ENCODE results near the gene SUN1.
"Not testable (repeated sequence)": the region's sequence is repeated elsewhere in the genome, so short reads cannot be mapped to it uniquely, and the experiment has no call there.

SUN1 gene

DNA sequence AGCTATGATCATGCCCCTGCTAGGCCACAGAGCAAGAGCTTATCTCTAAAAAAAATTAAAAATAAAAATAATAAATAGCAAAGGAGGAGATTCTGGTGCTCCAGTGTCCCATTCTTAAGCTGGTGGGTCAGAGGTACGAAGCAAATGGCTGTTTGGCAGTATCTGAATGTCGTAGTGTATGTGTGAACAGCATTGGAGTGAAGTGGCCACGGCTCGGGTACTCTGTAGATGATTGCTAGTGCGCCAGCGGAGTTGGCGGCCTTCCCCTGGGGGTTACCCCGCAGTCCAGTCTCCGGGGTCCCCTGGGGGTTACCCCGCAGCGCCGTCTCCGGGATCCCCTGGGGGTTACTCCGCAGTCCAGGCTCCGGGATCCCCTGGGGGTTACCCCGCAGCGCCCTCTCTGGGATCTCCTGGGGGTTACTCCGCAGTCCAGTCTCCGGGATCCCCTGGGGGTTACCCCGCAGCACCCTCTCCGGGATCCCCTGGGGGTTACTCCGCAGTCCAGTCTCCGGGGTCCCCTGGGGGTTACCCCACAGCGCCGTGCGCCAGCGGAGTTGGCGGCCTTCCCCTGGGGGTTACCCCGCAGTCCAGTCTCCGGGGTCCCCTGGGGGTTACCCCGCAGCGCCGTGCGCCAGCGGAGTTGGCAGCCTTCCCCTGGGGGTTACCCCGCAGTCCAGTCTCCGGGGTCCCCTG, 14.8 kb downstream of the SUN1 start:
- H3K27ac Mint-ChIP-seq, H3K9me3 Mint-ChIP-seq, CTCF ChIA-PET, H3K27me3 Mint-ChIP-seq, DNase-seq, H3K4me1 Mint-ChIP-seq, H3K4me3 Mint-ChIP-seq: not testable (repeated sequence)
- H3K36me3 Mint-ChIP-seq, result peaks cover 45% of the 10 kb centered on the region

DNA sequence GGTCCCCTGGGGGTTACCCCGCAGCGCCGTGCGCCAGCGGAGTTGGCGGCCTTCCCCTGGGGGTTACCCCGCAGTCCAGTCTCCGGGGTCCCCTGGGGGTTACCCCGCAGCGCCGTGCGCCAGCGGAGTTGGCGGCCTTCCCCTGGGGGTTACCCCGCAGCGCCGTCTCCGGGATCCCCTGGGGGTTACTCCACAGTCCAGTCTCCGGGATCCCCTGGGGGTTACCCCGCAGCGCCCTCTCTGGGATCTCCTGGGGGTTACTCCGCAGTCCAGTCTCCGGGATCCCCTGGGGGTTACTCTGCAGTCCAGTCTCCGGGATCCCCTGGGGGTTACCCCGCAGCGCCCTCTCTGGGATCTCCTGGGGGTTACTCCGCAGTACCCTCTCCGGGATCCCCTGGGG, 15.5 kb downstream of the SUN1 start:
- H3K36me3 Mint-ChIP-seq, result peaks cover 39% of the 10 kb centered on the region
- H3K4me1 Mint-ChIP-seq, DNase-seq, H3K4me3 Mint-ChIP-seq, H3K9me3 Mint-ChIP-seq, H3K27ac Mint-ChIP-seq, H3K27me3 Mint-ChIP-seq, CTCF ChIA-PET: not testable (repeated sequence)

GRCh38 chr7:849145-849544, 16.9 kb downstream of the SUN1 start:
- CTCF ChIA-PET, result no interaction called here
- Mint-ChIP-seq H3K36me3 (peaks cover 38% of the 10 kb centered on the region), H3K9me3 (peaks cover 3% of the 10 kb centered on the region), H3K4me1 (no peaks in the 10 kb centered on the region), H3K27me3 (no peaks in the 10 kb centered on the region), H3K4me3 (no peak overlapping the region), H3K27ac (no peak overlapping the region)
- no peak for DNase-seq

DNA sequence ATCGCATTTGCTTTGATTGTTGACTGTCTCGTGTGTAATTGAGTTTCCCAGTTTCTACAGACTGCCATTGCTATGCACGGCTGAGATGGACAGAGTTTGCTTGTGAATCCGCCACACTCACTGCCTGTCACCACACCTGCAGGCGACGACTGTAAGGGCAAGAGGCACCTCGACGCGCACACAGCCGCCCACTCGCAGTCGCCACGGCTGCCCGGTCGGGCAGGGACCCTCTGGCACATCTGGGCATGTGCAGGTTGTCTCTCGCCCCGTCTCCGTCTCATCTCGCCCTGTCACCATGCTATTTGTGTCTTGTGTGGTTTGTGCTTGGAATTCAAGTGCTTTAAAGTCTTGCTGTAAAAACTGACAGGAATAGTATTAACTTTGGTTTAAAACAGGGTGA, 17.5 kb downstream of the SUN1 start:
- DNase-seq, result no peak
- CTCF ChIA-PET, result no interaction called here
- H3K9me3 Mint-ChIP-seq, result peaks cover 3% of the 10 kb centered on the region
- H3K36me3 Mint-ChIP-seq, result peaks cover 41% of the 10 kb centered on the region
- H3K27ac Mint-ChIP-seq, result no peak overlapping the region
- no peak overlapping the region for H3K4me3 Mint-ChIP-seq
- no peaks in the 10 kb centered on the region for H3K4me1 Mint-ChIP-seq
- H3K27me3 Mint-ChIP-seq, result no peaks in the 10 kb centered on the region

GRCh38 chr7:851204-851603, 18.9 kb downstream of the SUN1 start:
- DNase-seq, result no peak
- Mint-ChIP-seq H3K27ac (no peak overlapping the region), H3K36me3 (peaks cover 38% of the 10 kb centered on the region), H3K27me3 (no peaks in the 10 kb centered on the region), H3K4me3 (no peak overlapping the region), H3K4me1 (no peaks in the 10 kb centered on the region), H3K9me3 (peaks cover 3% of the 10 kb centered on the region)
- CTCF ChIA-PET, result no interaction called here

- Mint-ChIP-seq H3K36me3 (peaks cover 35% of the 10 kb centered on the region), H3K4me1 (no peaks in the 10 kb centered on the region), H3K4me3 (no peak overlapping the region), H3K27ac (no peak overlapping the region), H3K27me3 (no peaks in the 10 kb centered on the region), H3K9me3 (no peaks in the 10 kb centered on the region)
- DNase-seq, result no peak
- CTCF ChIA-PET, result interaction anchor here (0.9 kb wide), 1 partner anchor 12 kb away, joined by 5 read pairs; no protein-coding TSS in a partner anchor
Measured at GRCh38 chr7:853366-854117, 21.3 kb downstream of the SUN1 start.

DNA sequence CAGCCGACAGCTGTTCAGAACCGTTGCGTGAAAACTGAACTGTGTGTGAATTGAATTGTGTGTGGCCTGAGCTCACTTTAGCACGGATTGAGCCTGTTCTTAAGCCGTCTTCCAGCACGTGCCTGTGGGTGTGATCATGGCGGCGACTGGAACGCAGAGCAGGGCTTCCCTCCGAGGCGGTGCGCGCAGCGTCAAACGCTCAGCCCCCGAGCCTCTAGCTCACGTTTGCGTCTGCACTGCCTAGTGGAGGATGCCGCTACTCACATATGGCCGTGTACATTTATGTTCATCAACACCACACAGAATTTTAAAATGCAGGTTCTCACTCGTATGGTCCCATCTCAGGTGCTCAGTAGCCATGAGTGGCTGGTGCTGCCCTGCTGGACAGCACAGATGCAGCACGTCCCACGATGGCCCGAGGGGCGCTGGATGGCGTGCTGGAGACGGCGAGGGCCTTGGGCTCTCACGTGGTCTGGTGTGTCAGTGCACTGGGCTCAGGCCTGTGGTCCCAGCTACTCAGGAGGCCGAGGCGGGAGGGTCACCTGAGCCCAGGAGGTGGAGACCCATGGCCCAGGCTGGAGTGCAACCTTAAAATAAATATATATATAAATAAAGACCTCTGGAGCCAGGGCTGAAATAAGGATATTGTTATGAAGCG, 22.0 kb downstream of the SUN1 start:
- Mint-ChIP-seq H3K36me3 (peaks cover 32% of the 10 kb centered on the region), H3K27me3 (no peaks in the 10 kb centered on the region), H3K27ac (no peak overlapping the region), H3K4me3 (no peak overlapping the region), H3K9me3 (no peaks in the 10 kb centered on the region), H3K4me1 (no peaks in the 10 kb centered on the region)
- DNase-seq, result no peak
- CTCF ChIA-PET, result interaction anchor here (0.9 kb wide), 1 partner anchor 13 kb away, joined by 5 read pairs; no protein-coding TSS in a partner anchor

DNA sequence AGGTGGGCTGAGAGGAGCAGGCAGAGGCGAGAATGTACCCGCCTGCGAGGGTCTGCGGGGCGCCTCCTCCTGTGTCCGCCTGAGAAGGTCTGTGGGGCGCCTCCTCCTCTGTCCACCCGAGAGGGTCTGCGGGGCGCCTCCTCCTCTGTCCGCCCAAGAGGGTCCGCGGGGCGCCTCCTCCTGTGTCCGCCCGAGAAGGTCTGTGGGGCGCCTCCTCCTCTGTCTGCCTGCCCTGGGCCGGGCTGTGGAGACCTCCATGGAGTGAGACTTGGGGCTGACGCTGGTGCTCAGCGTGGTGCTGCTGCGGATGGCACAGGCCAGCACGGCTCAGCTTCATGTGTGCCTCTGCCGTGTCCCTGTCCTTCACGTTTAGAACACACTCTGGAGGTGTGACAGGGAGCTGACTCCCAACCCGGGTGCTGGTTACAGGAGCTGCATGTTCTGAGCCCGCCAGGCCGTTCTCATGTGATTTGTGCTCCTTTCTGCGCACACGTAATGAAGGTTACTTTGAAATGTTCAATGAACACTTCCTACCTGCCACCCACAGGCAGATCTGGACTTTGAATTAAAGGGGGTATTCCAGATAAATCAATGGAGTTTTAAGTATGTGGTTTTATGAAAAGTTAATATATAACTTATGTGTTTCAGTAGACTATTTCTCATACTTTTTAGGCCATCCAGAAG, 23.6 kb downstream of the SUN1 start:
- CTCF ChIA-PET, result no interaction called here
- Mint-ChIP-seq H3K36me3 (peaks cover 33% of the 10 kb centered on the region), H3K27me3 (no peaks in the 10 kb centered on the region)

DNA sequence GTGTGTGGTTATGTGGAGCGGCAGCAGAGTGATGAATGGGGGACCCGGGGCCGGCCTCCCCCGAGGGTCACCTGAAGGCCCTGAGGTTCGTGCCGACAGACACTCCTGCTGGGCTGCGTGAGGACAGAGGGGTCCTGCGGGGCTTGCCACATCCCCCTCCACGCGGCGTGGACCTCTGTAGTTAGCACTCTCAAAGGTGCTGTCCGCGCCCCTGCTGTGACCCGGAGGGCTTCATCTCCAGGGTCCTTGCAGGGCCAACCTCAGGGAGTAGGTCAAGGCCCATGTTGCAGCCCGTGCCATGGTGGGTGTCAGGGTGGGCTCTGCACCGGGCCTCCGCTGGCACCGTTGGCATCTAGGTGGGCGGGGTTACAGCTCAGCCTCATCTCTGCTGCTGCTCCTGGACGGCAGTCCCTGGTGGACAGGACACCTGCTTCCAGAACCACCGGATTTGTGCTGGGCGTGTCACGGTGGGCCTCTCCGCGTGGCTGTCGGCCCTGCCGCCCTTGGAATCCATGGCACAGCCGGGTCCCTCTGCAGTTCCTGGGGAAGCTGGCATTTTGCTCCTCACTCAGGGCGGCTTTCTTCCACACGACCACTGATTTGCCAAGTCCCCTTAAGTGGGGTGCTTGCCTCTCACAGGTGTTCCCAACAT, 24.3 kb downstream of the SUN1 start:
- no peak for DNase-seq
- no peaks in the 10 kb centered on the region for H3K27me3 Mint-ChIP-seq
- CTCF ChIA-PET, result interaction anchor here (2.0 kb wide), 1 partner anchor 17 kb away, joined by 6 read pairs; no protein-coding TSS in a partner anchor
- no peaks in the 10 kb centered on the region for H3K4me1 Mint-ChIP-seq
- H3K4me3 Mint-ChIP-seq, result no peak overlapping the region
- no peaks in the 10 kb centered on the region for H3K9me3 Mint-ChIP-seq
- peaks cover 39% of the 10 kb centered on the region for H3K36me3 Mint-ChIP-seq
- H3K27ac Mint-ChIP-seq, result no peak overlapping the region

More for the DNA sequence above, 23.6 kb downstream of the SUN1 start:
- H3K4me1 Mint-ChIP-seq, result no peaks in the 10 kb centered on the region
- H3K27ac Mint-ChIP-seq, result no peak overlapping the region
- no peaks in the 10 kb centered on the region for H3K9me3 Mint-ChIP-seq
- no peak for DNase-seq
- no peak overlapping the region for H3K4me3 Mint-ChIP-seq

GRCh38 chr7:857661-858060, 25.4 kb downstream of the SUN1 start:
- Mint-ChIP-seq H3K9me3 (no peaks in the 10 kb centered on the region), H3K27ac (no peak overlapping the region), H3K27me3 (no peaks in the 10 kb centered on the region), H3K4me1 (no peaks in the 10 kb centered on the region), H3K36me3 (peaks cover 49% of the 10 kb centered on the region), H3K4me3 (no peak overlapping the region)
- DNase-seq, result no peak
- CTCF ChIA-PET, result interaction anchor here (0.9 to 2.0 kb wide), 2 partner anchors 15 to 92 kb away, joined by 3 to 6 read pairs; no protein-coding TSS in a partner anchor

- Mint-ChIP-seq H3K27me3 (no peaks in the 10 kb centered on the region), H3K36me3 (peaks cover 44% of the 10 kb centered on the region), H3K4me1 (no peaks in the 10 kb centered on the region), H3K4me3 (no peak overlapping the region), H3K9me3 (no peaks in the 10 kb centered on the region), H3K27ac (no peak overlapping the region)
- CTCF ChIA-PET, result interaction anchor here (1.1 kb wide), 1 partner anchor 14 kb away, joined by 4 read pairs; no protein-coding TSS in a partner anchor
- no peak for DNase-seq
Measured at GRCh38 chr7:859359-860030, 27.2 kb downstream of the SUN1 start.

DNA sequence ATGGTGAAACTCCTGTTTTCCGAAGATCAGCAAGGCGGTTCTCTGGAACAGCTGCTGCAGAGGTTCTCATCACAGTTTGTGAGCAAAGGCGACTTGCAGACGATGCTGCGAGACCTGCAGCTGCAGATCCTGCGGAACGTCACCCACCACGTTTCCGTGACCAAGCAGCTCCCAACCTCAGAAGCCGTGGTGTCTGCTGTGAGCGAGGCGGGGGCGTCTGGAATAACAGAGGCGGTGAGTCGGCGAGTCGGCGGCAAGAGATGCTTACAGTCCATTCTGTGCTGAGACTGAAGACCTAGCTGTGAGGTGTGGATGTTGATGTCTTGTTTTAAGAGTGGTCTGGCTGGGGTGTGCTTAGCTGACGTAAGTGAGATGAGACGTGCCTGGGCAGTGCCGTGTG, 27.9 kb downstream of the SUN1 start:
- no peak overlapping the region for H3K27ac Mint-ChIP-seq
- peaks cover 43% of the 10 kb centered on the region for H3K36me3 Mint-ChIP-seq

GRCh38 chr7:861222-861621, 28.9 kb downstream of the SUN1 start:
- Mint-ChIP-seq H3K27me3 (no peaks in the 10 kb centered on the region), H3K36me3 (peaks cover 50% of the 10 kb centered on the region), H3K27ac (no peak overlapping the region), H3K9me3 (no peaks in the 10 kb centered on the region), H3K4me1 (no peaks in the 10 kb centered on the region), H3K4me3 (no peak overlapping the region)
- CTCF ChIA-PET, result no interaction called here
- no peak for DNase-seq

More for the DNA sequence above, 27.9 kb downstream of the SUN1 start:
- H3K27me3 Mint-ChIP-seq, result no peaks in the 10 kb centered on the region
- CTCF ChIA-PET, result interaction anchor here (1.1 kb wide), 1 partner anchor 13 kb away, joined by 4 read pairs; no protein-coding TSS in a partner anchor
- DNase-seq, result no peak
- no peaks in the 10 kb centered on the region for H3K4me1 Mint-ChIP-seq
- H3K4me3 Mint-ChIP-seq, result no peak overlapping the region
- H3K9me3 Mint-ChIP-seq, result no peaks in the 10 kb centered on the region
